PFSK-1 (cell line): ENCODE results near the gene OPA3.

ENCODE experiments used
- FOXP2 ChIP-seq: optimal IDR thresholded peaks from 2 replicates; pipeline ENCODE3; 2011; ENCODE audit warnings: borderline replicate concordance, control low read depth, inconsistent platforms; ENCODE audit not compliant: insufficient read depth; ENCODE audit errors: extremely low read length, extremely low read depth
- POLR2AphosphoS5 ChIP-seq: IDR thresholded peaks from 2 replicates; pipeline ENCODE4 v1.6.1; 2012; ENCODE audit warnings: low read depth, mild to moderate bottlenecking, control low read depth, low read length, moderate library complexity
- REST ChIP-seq, 2 experiments: IDR thresholded peaks; 2 replicates each; pipeline versions ENCODE4 v1.6.1 to v1.8.0; 2011 to 2012; ENCODE audit warnings: low read depth in 2 of 2, low read length in 2 of 2, control low read depth in 1 of 2, inconsistent platforms in 1 of 2, mild to moderate bottlenecking in 1 of 2, moderate library complexity in 1 of 2; ENCODE audit not compliant: insufficient read depth in 1 of 2
- SIN3A ChIP-seq: IDR thresholded peaks from 2 replicates; pipeline ENCODE4 v1.6.1; 2012; ENCODE audit warnings: mild to moderate bottlenecking, low read length, moderate library complexity, borderline replicate concordance; ENCODE audit not compliant: insufficient read depth
- TAF1 ChIP-seq: IDR thresholded peaks from 2 replicates; pipeline ENCODE4 v1.6.1; 2012; ENCODE audit warnings: low read length, control low read depth, borderline replicate concordance; ENCODE audit not compliant: insufficient read depth

OPA3 gene

GRCh38 chr19:45488708-45489107 lies 95.9 kb downstream of the OPA3 start:
- TF ChIP-seq FOXP2 (no peak), POLR2AphosphoS5 (no peak), TAF1 (no peak), SIN3A (no peak), REST (IDR thresholded peaks at IDR 0.05; ENCODE audit: insufficient read depth in 1 of 2, low read depth in 2 of 2, low read length in 2 of 2) (no peak)

DNA sequence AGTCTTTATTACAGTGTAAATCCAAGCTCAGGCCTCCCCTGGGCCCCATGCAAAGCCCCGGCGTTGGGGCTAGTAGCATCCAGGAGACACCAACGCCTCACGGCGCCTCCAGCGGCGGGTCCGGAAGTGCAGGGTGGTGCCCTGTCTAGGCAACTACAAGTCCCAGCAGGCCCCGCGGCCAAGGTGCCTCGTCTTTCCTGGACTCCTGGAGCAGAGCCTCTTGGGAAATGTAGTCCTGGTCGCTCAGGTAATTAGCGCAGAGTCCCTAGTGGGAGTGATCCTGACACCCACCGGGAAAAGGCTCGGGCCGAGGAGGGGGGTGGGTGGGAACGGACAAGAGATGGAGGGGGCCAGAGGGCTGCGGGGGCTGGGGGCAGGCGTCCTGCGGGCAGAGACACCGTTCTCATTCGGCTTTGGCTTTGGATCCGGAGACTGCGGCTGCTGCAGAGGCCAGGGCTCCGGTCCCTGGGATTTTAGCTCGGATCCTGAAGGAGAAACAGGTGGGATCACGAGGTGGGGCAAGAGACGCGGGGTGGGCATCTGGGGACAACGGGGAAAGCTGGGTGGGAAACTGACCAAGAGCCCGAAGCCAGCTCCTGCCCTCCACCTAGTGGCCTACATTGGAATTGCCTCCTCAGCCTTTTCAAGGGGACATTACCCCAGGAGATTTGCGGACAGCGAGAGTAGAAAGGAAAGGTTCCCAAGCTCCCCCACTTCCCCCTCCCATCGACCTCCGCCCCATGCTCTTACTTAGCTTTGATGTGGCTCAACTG lies 99.1 kb downstream of the OPA3 start:
- no peak for TF ChIP-seq POLR2AphosphoS5
- peak; percentile 50 for TF ChIP-seq FOXP2

DNA sequence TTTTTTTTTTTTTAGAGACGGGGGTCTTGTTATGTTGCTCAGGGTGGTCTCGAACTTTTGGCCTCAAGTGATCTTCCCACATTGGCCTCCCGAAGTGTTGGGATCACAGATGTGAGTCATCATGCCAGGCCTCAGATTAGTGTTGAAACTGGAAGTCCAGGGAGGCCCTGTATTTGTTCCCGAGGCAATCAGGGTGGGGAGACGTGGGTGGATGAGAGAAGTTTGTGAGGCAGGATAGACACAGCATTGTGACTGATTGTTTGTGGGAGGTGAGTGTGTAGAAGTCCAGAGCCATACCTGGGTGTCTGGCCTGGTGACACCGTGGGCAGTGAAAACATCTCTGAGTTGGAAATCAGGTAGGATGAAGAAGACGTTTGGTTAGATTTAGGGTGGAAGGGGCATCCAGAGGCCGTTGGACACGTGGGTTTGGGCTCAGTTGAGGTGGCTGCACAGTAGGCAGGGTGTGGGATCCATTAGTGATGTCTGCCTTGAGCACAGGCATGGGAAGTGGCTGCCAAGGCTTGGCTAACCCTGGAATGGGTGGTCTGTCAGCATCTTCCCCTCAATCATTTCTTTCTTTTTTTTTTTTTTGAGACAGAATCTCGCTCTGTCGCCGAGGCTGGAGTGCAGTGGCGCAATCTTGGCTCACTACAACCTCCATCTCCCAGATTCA lies 100.2 kb downstream of the OPA3 start:
- TF ChIP-seq SIN3A: no peak
- TF ChIP-seq FOXP2: no peak
- no peak for TF ChIP-seq TAF1
- TF ChIP-seq REST (IDR thresholded peaks at IDR 0.05; ENCODE audit: insufficient read depth in 1 of 2, low read depth in 2 of 2, low read length in 2 of 2): no peak
- no peak for TF ChIP-seq POLR2AphosphoS5

- TF ChIP-seq TAF1 (no peak), REST (IDR thresholded peaks at IDR 0.05; ENCODE audit: insufficient read depth in 1 of 2, low read depth in 2 of 2, low read length in 2 of 2) (no peak), POLR2AphosphoS5 (no peak), FOXP2 (no peak), SIN3A (no peak)
These were observed 101.6 kb downstream of the OPA3 start for GRCh38 chr19:45483033-45483432.

DNA sequence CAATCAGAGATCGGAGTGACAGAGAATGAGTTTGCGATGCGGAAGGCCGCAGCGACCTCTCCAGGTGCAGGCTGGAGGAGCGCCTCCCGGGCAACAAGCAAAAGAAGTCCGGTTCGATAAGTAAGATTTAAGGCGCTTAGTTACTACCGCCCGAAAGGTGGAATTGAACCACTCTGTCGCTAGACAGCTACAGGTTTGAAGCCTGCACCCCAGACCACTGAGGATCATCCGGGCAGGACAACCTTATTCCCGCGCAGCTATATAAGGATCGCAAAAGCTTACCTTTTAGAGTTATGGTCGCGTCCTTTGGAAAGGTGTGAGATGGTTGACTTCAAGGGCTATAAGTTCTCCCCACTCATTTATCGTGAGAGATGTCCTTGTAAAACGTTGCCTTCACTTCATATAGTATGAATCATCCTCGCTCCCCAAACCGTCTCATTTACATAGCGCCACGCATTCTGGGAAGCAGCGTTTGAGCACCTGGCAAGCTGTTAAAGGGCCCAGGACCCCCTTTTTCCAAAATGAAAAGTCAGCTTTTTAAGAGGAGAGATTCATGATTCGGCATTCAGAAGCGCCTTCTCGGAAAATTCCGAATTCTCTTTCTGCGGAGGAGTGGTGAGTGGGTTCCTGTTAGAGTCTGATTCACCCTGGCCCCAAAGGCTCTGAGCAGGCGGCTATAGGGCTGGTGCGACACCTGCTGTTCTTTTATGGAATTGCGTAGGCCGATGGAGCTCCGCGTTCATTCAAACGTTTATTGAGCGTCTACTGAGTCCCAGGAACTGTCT lies 106.0 kb downstream of the OPA3 start:
- TF ChIP-seq FOXP2 (peak; percentile 65), REST (IDR thresholded peaks at IDR 0.05; ENCODE audit: insufficient read depth in 1 of 2, low read depth in 2 of 2, low read length in 2 of 2) (no peak), POLR2AphosphoS5 (no peak), TAF1 (no peak; the same call in 1 of the 2 replicates), SIN3A (peak; percentile 64; the same call in 1 of the 2 replicates)
